Measurements from ENCODE around the gene LCNL1.

- TF ChIP-seq CTCF (IDR thresholded peaks at IDR 0.05) (no peak), POLR2A (IDR thresholded peaks at IDR 0.05) (no peak), EP300 (IDR thresholded peaks at IDR 0.05) (no peak), POLR2AphosphoS5 (IDR thresholded peaks at IDR 0.05) (no peak)
Measured at GRCh38 chr9:137017071-137017470, 34.3 kb downstream of the LCNL1 start.

All from upper lobe of left lung (tissue), 4 donors.